ENCODE measurements around the gene PRKCH. TPM values are rescaled to one million over a fixed set of nuclear protein-coding genes. Genes with fewer than 3 reads are reported as not detected.

Gene PRKCH
- total RNA-seq, 1 experiment from 2014 or later, result 5.2 TPM

DNA sequence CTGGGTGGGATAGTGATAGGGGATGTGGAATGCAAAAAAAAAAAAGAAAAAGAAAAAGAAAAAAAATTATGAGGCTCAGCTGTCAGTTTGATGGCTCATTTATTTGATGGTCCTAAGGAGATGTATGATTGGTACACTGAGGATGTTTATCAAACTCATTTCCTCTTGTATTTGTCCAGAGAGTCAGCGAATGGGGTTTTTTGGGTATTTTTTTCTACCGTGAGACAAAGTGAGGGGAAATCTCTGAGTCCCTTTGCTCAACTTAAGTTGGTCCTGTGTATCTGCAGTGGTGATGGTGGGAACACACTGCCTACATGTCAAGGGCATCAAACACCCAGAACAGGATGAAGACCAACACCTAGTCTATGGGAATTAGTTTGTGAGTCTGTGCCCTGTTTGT, 197.0 kb downstream of the PRKCH start:
- Histone ChIP-seq H2AFZ (ENCODE audit: low read length) (no peak overlapping the region), H2BK5ac (ENCODE audit: insufficient read length, low read length) (no peak overlapping the region), H4K20me1 (ENCODE audit: control insufficient read depth, insufficient read depth, insufficient read length) (no peaks in the 10 kb centered on the region), H3K4me2 (ENCODE audit: insufficient read depth, insufficient read length, low read length) (no peak overlapping the region), H2BK20ac (ENCODE audit: low read depth, low read length, poor library complexity, severe bottlenecking) (no peak overlapping the region), H3K27ac (ENCODE audit: insufficient read length, low read depth, low read length) (no peak overlapping the region), H2BK15ac (ENCODE audit: low read depth, low read length) (no peak overlapping the region), H2BK12ac (ENCODE audit: insufficient read length, low read depth, low read length) (no peak overlapping the region), H4K91ac (ENCODE audit: insufficient read length, low read depth, low read length) (no peak overlapping the region), H3K14ac (ENCODE audit: insufficient read depth, low read length) (no peak overlapping the region), H3K79me2 (ENCODE audit: insufficient read depth, low read length) (no peaks in the 10 kb centered on the region), H3K18ac (ENCODE audit: insufficient read length, low read depth, low read length) (no peak overlapping the region), H3K23ac (ENCODE audit: insufficient read length, low read depth, low read length) (no peak overlapping the region), H2BK120ac (ENCODE audit: low read depth, low read length, poor library complexity, severe bottlenecking) (no peak overlapping the region), H3K4ac (ENCODE audit: low read depth, low read length) (no peak overlapping the region), H3T11ph (ENCODE audit: low read length) (no peak overlapping the region), H3K9me3 (ENCODE audit: control insufficient read depth, low read depth, low read length) (no peaks in the 10 kb centered on the region), H3K4me1 (ENCODE audit: insufficient read depth, low read length) (no peaks in the 10 kb centered on the region), H3K9ac (ENCODE audit: extremely low read depth, insufficient read length, low read length) (no peak overlapping the region), H3K79me1 (ENCODE audit: insufficient read depth, low read depth, low read length, poor library complexity, severe bottlenecking) (no peaks in the 10 kb centered on the region), H4K5ac (ENCODE audit: insufficient read length, low read depth, low read length) (no peak overlapping the region), H2AK5ac (ENCODE audit: insufficient read length, low read length) (no peak overlapping the region), H3K23me2 (ENCODE audit: insufficient read length, low read depth, low read length, poor library complexity, severe bottlenecking) (no peaks in the 10 kb centered on the region), H3K56ac (ENCODE audit: insufficient read length, low read depth, low read length) (no peak overlapping the region), H4K8ac (replicated peaks; ENCODE audit: insufficient read length, low read depth, low read length) (no peak overlapping the region), H3K27me3 (ENCODE audit: insufficient read depth, low read length) (no peaks in the 10 kb centered on the region; the same call in 1 of the 2 replicates)
- DNase-seq, result no peak
- TF ChIP-seq CTCF (conservative IDR thresholded peaks at IDR 0.05), result no peak
- H3K27me3 Mint-ChIP-seq (ENCODE audit: low read depth), result no peaks in the 10 kb centered on the region
- no peaks in the 10 kb centered on the region for H3K36me3 Mint-ChIP-seq (ENCODE audit: insufficient read depth in 1 of 3, low read depth in 3 of 3)
- H3K4me1 Mint-ChIP-seq, result peaks cover 0 to under 1% of the 10 kb centered on the region in 2 experiments; a peak in 1 of 4 replicates
- no peak overlapping the region for H3K4me3 Mint-ChIP-seq
- H3K27ac Mint-ChIP-seq, result no peak overlapping the region
- H3K9me3 Mint-ChIP-seq, result no peaks in the 10 kb centered on the region
- WGBS (ENCODE audit: extremely low coverage, insufficient read length, low lambda C conversion rate), result no CpG with 5 or more reads among the region's 2 CpGs
